Measurements from ENCODE around the gene GLB1L.
A peak's percentile ranks its signal among the peaks of the same experiment; 100 is the strongest.
"Not testable (repeated sequence)": the region's sequence is repeated elsewhere in the genome, so short reads cannot be mapped to it uniquely, and the experiment has no call there.

GLB1L gene

GRCh38 chr2:219207134-219207883 is 37.9 kb downstream of the GLB1L start:
- no peak for DNase-seq (ENCODE audit: low read depth in 2 of 2)

- DNase-seq (ENCODE audit: low read depth in 2 of 2) = peak; percentile 91 to 93
Observed at GRCh38 chr2:219206328-219207133, 38.7 kb downstream of the GLB1L start, which contains the start of gene ZFAND2B. Gene ZFAND2B, plus strand, starts transcription at chr2:219206782. Its CDS starts 206 bp downstream, at chr2:219206988.

- DNase-seq (ENCODE audit: low read depth in 2 of 2) = no peak
Observed at GRCh38 chr2:219205981-219206327, 39.3 kb downstream of the GLB1L start.

- DNase-seq (ENCODE audit: low read depth in 2 of 2) = no peak
Observed at GRCh38 chr2:219205165-219205538, 40.1 kb downstream of the GLB1L start.

GRCh38 chr2:219204425-219205164 is 40.6 kb downstream of the GLB1L start:
- DNase-seq (ENCODE audit: low read depth in 2 of 2) = no peak

- DNase-seq (ENCODE audit: low read depth in 2 of 2) = not testable (repeated sequence)
Observed at GRCh38 chr2:219201331-219201730, 43.9 kb downstream of the GLB1L start.

- not testable (repeated sequence) for DNase-seq (ENCODE audit: low read depth in 2 of 2)
Observed at GRCh38 chr2:219200502-219201326, 44.5 kb downstream of the GLB1L start.

GRCh38 chr2:219199470-219200211 is 45.6 kb downstream of the GLB1L start:
- no peak for DNase-seq (ENCODE audit: low read depth in 2 of 2)

GRCh38 chr2:219198974-219199373 is 46.3 kb downstream of the GLB1L start:
- no peak for DNase-seq (ENCODE audit: low read depth in 2 of 2)

- no peak for DNase-seq (ENCODE audit: low read depth in 2 of 2)
Observed at GRCh38 chr2:219197388-219197787, 47.9 kb downstream of the GLB1L start.

GRCh38 chr2:219186754-219187456 is 58.3 kb downstream of the GLB1L start:
- no peak for DNase-seq (ENCODE audit: low read depth in 2 of 2)

Measured in activated CD4-positive, alpha-beta T cell treated with anti-CD3 and anti-CD28 coated beads for 24 hours (primary cell).